Astrocyte of the hippocampus (primary cell): ENCODE results near the gene TTC21A.
A peak's percentile ranks its signal among the peaks of the same experiment; 100 is the strongest.
"Not testable (repeated sequence)": the region's sequence is repeated elsewhere in the genome, so short reads cannot be mapped to it uniquely, and the experiment has no call there.

Experiments used
- DNase-seq: peaks from one replicate; pipeline ENCODE4 v3.0.0; 2011; ENCODE audit warnings: low read depth, low spot score

The TTC21A gene

GRCh38 chr3:39149498-39150147 lies 42.1 kb downstream of the TTC21A start:
- no peak for DNase-seq

DNA sequence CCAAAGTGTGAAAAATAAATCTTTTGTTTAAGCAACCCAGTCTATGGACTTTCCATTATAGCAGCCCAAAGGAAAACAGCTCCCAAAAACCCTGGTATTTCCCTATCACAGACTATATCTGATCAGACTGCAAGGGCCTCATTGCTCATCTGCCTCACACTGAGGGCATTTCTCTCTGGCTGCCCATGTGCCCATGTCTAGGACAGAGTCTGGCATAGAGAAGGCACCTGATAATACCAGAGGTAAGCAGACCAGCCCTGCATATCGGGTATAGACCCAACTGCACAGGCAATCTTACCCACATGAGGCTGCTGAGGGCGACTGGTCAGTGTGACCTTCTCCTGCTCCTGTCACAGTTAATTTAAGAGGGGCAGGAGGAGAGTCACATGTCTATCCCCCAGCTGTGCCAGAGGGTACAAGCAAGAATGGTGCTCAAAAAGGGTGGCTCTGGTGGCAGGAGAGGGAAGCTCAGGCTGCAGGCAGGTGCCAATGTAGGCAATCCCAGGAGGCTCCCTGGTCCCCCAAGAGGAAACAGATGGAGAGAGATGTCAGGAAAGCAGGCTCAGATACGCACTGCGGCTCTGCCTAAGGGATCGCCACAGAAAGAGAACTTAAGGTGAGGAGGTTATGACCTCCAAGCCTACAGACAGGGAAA lies 42.8 kb downstream of the TTC21A start:
- no peak for DNase-seq

DNA sequence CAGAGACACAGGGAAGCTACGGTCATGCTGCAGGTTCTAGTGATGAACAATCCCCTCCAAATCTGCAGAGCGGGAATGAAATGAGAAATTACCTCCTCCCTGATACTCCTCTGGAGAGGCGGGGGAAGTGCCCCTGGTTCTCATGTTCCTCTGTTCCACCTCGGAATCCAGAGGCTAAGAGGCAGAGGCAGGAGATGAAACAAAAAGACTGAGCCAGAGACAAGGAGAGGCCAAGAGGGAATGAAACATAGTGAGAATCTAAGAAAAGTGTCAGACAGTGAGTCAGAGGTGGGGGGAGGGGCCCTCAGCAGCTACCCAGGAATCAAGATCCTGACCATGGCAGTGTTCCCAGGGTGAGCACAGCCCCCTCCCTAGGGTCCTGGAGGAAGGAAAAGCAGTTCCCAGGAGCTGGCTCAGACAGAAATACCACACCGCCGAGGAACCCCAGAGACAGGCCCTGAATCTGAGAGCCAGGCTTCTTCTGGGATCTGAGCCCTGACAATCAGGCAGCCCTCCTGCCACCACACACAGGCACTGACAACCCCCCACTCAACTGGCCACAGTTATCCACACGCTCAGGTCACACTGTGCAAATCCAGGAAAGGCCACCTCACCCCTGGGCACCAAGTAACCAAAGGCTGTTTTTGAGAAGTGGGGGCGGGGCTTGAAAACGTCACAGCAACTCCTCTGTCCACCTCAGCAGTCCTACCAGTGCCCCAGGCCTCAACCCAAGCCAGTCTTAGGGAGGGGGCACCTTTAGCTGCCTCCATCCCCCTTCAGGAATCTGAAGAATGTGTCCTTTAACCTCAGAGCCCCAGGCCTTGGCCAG lies 43.5 kb downstream of the TTC21A start:
- DNase-seq = peak; percentile 99

- DNase-seq = no peak
Observed at GRCh38 chr3:39153977-39154279, 46.4 kb downstream of the TTC21A start.

DNA sequence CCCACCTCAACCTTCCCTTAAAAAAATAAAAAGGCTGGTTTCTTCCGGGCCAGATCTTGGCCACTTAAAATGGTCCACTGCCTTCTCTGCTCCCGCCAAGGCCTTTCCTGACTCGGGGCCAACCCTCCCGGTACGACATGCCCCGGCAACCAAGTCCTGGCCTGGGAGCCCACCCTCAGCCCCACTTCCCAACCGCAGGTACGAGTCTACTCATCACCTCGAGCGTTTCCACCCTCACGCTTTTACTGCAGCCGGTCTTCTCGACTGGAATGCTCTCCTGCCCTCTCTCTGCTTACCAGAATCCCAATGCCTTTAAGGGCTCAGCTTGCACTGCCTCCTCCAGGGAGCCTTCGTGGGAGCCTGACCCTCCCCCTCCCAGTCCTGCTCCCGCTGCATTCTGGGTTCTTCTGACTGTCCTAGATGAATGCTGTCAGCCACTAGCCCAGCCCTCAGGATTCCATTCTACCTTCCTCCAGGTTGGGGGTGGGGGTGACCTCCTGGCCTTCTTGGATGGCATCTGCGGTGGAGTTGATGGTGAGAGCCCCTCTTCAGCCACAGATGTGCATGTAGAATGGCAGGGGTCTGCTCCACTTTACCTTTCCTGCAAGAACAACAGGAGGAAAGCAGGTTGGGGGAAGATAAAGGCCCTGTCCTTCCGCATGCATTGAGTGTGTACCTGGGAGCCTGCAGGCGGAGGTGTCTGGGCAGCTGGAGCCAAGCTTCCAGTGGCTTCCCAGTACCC lies 47.0 kb downstream of the TTC21A start:
- no peak for DNase-seq

GRCh38 chr3:39156421-39156820 lies 48.9 kb downstream of the TTC21A start:
- DNase-seq = no peak

GRCh38 chr3:39157359-39157758 lies 49.9 kb downstream of the TTC21A start:
- no peak for DNase-seq

DNA sequence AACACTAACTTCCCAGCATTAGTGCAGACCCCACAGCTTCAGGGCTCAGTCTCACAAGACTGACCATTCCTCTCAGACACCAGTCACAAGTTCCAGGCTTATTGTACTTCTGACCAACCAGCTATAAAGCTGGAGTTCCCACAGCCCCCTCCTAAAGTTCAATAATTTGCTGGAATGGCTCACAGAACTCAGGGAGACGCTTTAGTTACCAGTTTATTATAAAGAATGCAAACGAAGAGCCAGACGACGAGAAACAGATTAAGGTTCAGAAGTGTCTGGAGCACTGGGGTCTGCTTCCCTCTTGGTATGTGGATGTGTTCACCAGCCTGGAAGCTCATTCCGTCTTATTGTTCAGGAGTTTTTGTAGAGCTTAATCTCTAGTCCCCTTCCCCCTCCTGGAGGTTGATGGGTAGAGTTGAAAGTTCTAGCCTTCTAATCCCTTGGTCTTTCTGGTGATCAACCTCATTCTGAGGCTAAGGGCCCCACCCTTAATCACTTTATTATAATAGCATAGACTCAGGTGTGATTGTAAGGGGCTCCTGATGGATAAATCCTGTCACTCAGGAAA lies 50.8 kb downstream of the TTC21A start:
- DNase-seq = no peak

DNA sequence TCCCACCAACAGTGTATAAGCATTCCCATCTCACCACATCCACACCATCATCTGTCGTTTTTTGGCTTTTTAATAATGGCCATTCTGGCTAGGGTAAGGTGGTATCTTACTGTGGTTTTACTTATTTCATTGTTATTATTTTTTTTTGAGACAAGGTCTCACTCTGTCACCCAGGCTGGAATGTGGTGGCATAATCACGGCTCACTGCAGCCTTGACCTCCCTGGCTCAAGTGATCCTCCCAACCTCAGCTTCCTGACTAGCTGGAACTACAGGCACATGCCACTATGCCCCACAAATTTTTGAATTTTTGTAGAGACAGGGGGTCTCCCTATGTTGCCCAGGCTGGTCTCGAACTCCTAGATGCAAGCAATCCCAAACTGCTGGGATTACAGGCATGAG lies 56.9 kb downstream of the TTC21A start:
- no peak for DNase-seq

- no peak for DNase-seq
Observed at GRCh38 chr3:39165518-39165917, 58.0 kb downstream of the TTC21A start.

DNA sequence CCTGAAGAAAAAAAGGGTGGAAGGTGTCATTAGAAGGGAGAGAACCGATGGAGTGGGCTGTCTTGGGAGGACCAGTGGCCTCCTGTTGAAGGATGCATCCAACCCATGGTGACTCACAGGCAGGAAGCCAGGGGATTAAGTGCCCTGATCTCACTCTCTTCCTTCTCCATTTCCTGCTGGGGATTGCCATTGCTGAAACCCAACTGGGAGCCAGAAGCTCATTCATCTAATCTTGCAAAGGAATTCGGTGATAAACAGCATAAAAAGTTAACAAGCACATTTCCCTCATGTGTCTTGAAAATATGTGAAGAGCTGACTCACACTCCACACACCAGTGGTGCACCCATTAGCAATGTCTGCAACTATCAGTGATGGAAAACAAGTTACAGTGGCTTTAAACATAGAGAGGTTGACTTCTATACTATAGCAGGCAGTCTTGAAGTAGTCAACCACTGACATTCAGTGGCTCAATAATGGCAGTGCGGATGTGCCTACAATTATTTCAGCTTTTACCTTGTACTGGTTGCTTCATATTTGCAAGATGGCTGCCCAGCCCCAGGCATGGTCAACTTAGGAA lies 58.7 kb downstream of the TTC21A start:
- DNase-seq = peak; percentile 84

- peak; percentile 69 for DNase-seq
Observed at GRCh38 chr3:39166932-39167532, 59.6 kb downstream of the TTC21A start.

DNA sequence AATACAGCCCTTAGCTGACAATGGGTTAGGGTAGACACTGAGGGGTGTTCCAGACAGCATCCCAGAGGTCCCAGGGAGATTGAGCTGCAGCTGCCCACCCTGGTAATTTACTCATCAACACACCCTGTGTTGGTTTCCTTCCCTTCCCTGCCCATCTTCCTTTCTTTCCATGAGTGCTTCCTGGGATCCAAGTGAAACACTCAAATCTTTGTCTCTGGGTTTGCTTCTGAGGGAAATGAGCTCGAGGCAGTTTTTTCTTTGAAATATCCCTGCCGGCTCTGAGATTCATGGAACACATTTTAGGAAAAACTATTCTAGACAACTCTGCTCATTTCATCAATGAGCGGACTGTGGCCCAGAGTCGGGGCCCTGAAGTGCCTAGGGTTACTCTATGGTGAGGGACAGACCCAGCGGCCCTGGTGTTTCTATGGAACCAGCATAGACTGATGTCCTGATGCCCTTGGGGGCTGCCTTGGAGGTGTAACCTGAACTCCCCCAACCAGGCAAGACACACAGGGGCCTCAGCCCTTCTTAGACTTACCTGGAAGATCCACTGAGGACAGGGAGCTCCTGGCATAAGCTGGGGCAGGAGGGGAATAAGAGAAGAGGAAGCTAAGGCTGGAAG lies 60.8 kb downstream of the TTC21A start:
- no peak for DNase-seq

DNA sequence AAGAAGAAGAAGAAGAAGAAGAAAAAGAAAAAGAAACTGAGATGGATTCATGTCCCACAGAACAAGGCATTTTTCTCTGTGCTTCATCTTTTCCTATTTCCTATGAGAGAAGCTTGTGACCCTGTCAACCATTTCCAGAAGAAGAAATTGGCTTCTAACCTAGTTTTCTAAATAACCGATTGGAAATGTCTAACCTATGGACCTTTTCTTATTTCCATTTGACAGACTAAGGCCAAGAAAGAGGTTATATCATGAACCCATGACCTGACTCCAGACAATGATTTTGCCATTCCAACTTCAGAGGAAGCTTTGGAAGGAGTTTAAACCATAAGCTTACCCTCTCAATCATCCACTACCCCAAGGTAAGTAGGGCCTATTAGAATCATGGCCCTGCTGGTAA lies 62.2 kb downstream of the TTC21A start:
- DNase-seq = no peak

- DNase-seq = no peak
Observed at GRCh38 chr3:39170461-39170860, 63.0 kb downstream of the TTC21A start.

GRCh38 chr3:39170877-39171276 lies 63.4 kb downstream of the TTC21A start:
- not testable (repeated sequence) for DNase-seq

- DNase-seq = no peak
Observed at GRCh38 chr3:39171860-39172259, 64.4 kb downstream of the TTC21A start.

- DNase-seq = no peak
Observed at GRCh38 chr3:39173318-39174125, 66.0 kb downstream of the TTC21A start.

DNA sequence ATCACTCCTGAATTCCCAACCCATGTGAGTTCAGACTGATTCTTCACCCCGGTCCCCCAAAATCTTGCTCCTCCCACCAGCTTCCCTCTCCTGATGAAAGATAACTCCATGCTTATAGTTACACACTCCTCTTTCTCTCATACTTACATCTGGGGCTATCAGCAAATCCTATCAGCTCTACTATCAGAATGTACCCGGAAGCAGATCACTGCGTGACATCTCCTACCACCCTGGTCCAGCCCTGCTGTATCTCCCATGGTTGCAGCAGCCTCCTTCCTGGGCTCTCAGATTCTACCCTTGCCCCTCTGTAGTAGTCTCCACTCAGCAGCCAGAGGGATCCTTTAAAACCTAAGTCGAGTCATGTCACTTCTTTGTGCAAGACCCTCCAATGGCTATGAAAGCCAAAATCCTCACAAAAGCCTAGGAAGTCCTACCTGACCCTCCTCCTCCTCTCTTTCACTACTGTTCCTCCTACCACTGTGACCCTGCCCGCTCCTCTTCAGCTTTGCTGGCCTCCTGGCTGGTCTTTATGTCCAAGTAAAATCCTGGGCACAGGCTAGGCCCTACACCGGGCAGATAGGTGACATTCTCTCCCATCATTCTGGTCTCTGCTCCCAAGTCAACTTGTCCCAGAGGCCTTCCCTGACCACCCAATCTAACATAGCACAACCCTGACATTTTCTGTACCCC lies 68.7 kb downstream of the TTC21A start:
- DNase-seq = no peak
